K562 (cell line): ENCODE measurements around the gene FAM25A. TPM values are rescaled to one million over a fixed set of nuclear protein-coding genes. Genes with fewer than 3 reads are reported as not detected.

Source experiments
- HDAC6 ChIP-seq: IDR thresholded peaks from 2 replicates; pipeline ENCODE4 v1.6.1; 2012; ENCODE audit warnings: low read depth, mild to moderate bottlenecking, control low read depth, inconsistent platforms, low read length, moderate library complexity
- KAT2B ChIP-seq: IDR thresholded peaks from one replicate; pipeline ENCODE4 v1.6.1; 2012; ENCODE audit warnings: low read depth, mild to moderate bottlenecking, control low read depth, inconsistent platforms, low read length, moderate library complexity
- NCOA4 ChIP-seq: fragments of 450-650 bp; IDR thresholded peaks from 2 replicates; pipeline ENCODE4 v1.6.1; 2018; ENCODE audit warnings: mild to moderate bottlenecking; ENCODE audit not compliant: partially characterized antibody
- STAG1 ChIP-seq: sonication (generic); formaldehyde crosslinking; IDR thresholded peaks from 2 replicates; pipeline ENCODE4 v1.5.0; 2020; ENCODE audit warnings: missing genetic modification reagents, borderline replicate concordance
- ZC3H4 ChIP-seq: sonication (generic); formaldehyde crosslinking; IDR thresholded peaks from 2 replicates; pipeline ENCODE4 v1.9.0; 2021; ENCODE audit warnings: missing genetic modification reagents, borderline replicate concordance
- ZZZ3 ChIP-seq: fragments of 450-650 bp; IDR thresholded peaks from 2 replicates; pipeline ENCODE4 v1.6.1; 2016; ENCODE audit warnings: antibody characterized with exemption, mild to moderate bottlenecking, moderate library complexity
- polyA plus RNA-seq, 8 experiments: library from polyadenylated mRNA; depleted of rRNA in 4 of 8; stranded (reverse) in 5 of 8; unstranded in 3 of 8; fragments of >200 nt; fragmentation: Nextera tagmentation in 2 of 8; fragmentation: Illumina TruSeq in 1 of 8; extraction: Ambion mirVana in 2 of 8; extraction: Trizol in 1 of 8; gene quantifications; 2 replicates each; pipeline versions ENCODE4 v1.2.1 to v1.2.3, GENCODE V29; 2011 to 2014; ENCODE audit warnings: inconsistent platforms in 1 of 8, missing spikeins in 1 of 8
- total RNA-seq, 7 experiments: library from RNA; depleted of rRNA in 6 of 7; stranded (reverse); fragments of >200 nt in 6 of 7; fragmentation: Illumina TruSeq in 2 of 7; extraction: Trizol in 2 of 7; gene quantifications; 2 replicates each; pipeline versions ENCODE4 v1.2.1 to v1.2.3, GENCODE V29; 2011 to 2021; ENCODE audit warnings: low replicate concordance in 1 of 7
- TF ChIP-seq, protein P1 (sequence below): fragments of 200-600 bp; sonication (generic); IDR thresholded peaks from one replicate; pipeline ENCODE4 v1.6.1; 2012; ENCODE audit warnings: mild to moderate bottlenecking, low read depth, low read length, inconsistent platforms
- TF ChIP-seq, protein P2 (sequence below): IDR thresholded peaks from 2 replicates; pipeline ENCODE4 v1.6.1; 2014; ENCODE audit warnings: antibody characterized with exemption
- TF ChIP-seq, protein P3 (sequence below): fragments of 450-650 bp; IDR thresholded peaks from 2 replicates; pipeline ENCODE4 v1.6.1; 2014; ENCODE audit warnings: low read depth, mild to moderate bottlenecking, moderate library complexity, borderline replicate concordance

Gene FAM25A
- total and polyA plus RNA-seq, 9 of the 15 experiments (the other 6 are each of a cell fraction or from before 2014, with no cell fraction given), result not detected

DNA sequence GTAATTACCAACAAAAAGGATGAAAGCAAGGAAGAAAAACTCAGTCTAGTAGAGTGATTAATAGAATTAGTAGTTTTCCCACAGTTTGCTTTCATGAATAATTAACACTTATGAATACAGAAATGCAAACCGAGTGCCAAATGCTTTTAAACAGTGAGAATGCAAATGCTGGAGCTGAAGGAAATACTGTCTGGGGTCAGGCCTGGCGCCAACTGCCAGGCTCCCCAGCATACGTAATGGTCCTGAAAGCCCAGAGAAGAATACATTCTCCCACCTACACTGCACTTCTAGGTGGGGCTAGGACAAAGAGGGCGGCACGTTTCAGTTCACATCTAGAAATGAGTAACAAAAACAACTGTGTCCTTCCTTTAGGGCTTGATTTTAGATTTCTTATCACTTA, 44.6 kb downstream of the FAM25A start (continued):
- TF ChIP-seq, protein P1, sequence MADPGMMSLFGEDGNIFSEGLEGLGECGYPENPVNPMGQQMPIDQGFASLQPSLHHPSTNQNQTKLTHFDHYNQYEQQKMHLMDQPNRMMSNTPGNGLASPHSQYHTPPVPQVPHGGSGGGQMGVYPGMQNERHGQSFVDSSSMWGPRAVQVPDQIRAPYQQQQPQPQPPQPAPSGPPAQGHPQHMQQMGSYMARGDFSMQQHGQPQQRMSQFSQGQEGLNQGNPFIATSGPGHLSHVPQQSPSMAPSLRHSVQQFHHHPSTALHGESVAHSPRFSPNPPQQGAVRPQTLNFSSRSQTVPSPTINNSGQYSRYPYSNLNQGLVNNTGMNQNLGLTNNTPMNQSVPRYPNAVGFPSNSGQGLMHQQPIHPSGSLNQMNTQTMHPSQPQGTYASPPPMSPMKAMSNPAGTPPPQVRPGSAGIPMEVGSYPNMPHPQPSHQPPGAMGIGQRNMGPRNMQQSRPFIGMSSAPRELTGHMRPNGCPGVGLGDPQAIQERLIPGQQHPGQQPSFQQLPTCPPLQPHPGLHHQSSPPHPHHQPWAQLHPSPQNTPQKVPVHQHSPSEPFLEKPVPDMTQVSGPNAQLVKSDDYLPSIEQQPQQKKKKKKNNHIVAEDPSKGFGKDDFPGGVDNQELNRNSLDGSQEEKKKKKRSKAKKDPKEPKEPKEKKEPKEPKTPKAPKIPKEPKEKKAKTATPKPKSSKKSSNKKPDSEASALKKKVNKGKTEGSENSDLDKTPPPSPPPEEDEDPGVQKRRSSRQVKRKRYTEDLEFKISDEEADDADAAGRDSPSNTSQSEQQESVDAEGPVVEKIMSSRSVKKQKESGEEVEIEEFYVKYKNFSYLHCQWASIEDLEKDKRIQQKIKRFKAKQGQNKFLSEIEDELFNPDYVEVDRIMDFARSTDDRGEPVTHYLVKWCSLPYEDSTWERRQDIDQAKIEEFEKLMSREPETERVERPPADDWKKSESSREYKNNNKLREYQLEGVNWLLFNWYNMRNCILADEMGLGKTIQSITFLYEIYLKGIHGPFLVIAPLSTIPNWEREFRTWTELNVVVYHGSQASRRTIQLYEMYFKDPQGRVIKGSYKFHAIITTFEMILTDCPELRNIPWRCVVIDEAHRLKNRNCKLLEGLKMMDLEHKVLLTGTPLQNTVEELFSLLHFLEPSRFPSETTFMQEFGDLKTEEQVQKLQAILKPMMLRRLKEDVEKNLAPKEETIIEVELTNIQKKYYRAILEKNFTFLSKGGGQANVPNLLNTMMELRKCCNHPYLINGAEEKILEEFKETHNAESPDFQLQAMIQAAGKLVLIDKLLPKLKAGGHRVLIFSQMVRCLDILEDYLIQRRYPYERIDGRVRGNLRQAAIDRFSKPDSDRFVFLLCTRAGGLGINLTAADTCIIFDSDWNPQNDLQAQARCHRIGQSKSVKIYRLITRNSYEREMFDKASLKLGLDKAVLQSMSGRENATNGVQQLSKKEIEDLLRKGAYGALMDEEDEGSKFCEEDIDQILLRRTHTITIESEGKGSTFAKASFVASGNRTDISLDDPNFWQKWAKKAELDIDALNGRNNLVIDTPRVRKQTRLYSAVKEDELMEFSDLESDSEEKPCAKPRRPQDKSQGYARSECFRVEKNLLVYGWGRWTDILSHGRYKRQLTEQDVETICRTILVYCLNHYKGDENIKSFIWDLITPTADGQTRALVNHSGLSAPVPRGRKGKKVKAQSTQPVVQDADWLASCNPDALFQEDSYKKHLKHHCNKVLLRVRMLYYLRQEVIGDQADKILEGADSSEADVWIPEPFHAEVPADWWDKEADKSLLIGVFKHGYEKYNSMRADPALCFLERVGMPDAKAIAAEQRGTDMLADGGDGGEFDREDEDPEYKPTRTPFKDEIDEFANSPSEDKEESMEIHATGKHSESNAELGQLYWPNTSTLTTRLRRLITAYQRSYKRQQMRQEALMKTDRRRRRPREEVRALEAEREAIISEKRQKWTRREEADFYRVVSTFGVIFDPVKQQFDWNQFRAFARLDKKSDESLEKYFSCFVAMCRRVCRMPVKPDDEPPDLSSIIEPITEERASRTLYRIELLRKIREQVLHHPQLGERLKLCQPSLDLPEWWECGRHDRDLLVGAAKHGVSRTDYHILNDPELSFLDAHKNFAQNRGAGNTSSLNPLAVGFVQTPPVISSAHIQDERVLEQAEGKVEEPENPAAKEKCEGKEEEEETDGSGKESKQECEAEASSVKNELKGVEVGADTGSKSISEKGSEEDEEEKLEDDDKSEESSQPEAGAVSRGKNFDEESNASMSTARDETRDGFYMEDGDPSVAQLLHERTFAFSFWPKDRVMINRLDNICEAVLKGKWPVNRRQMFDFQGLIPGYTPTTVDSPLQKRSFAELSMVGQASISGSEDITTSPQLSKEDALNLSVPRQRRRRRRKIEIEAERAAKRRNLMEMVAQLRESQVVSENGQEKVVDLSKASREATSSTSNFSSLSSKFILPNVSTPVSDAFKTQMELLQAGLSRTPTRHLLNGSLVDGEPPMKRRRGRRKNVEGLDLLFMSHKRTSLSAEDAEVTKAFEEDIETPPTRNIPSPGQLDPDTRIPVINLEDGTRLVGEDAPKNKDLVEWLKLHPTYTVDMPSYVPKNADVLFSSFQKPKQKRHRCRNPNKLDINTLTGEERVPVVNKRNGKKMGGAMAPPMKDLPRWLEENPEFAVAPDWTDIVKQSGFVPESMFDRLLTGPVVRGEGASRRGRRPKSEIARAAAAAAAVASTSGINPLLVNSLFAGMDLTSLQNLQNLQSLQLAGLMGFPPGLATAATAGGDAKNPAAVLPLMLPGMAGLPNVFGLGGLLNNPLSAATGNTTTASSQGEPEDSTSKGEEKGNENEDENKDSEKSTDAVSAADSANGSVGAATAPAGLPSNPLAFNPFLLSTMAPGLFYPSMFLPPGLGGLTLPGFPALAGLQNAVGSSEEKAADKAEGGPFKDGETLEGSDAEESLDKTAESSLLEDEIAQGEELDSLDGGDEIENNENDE, result no peak
- TF ChIP-seq, protein P2, sequence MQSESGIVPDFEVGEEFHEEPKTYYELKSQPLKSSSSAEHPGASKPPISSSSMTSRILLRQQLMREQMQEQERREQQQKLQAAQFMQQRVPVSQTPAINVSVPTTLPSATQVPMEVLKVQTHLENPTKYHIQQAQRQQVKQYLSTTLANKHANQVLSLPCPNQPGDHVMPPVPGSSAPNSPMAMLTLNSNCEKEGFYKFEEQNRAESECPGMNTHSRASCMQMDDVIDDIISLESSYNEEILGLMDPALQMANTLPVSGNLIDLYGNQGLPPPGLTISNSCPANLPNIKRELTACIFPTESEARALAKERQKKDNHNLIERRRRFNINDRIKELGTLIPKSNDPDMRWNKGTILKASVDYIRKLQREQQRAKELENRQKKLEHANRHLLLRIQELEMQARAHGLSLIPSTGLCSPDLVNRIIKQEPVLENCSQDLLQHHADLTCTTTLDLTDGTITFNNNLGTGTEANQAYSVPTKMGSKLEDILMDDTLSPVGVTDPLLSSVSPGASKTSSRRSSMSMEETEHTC, result no peak
- TF ChIP-seq KAT2B (no peak), HDAC6 (no peak), NCOA4 (no peak), STAG1 (CRISPR knock-in tag) (no peak), ZZZ3 (no peak), ZC3H4 (CRISPR knock-in tag) (no peak)
- TF ChIP-seq, protein P3, sequence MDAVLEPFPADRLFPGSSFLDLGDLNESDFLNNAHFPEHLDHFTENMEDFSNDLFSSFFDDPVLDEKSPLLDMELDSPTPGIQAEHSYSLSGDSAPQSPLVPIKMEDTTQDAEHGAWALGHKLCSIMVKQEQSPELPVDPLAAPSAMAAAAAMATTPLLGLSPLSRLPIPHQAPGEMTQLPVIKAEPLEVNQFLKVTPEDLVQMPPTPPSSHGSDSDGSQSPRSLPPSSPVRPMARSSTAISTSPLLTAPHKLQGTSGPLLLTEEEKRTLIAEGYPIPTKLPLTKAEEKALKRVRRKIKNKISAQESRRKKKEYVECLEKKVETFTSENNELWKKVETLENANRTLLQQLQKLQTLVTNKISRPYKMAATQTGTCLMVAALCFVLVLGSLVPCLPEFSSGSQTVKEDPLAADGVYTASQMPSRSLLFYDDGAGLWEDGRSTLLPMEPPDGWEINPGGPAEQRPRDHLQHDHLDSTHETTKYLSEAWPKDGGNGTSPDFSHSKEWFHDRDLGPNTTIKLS, result no peak
